Kidney (tissue), 22 donors: ENCODE data around the gene GLG1. TPM values are rescaled to one million over a fixed set of nuclear protein-coding genes. Genes with fewer than 3 reads are reported as not detected.
"Not testable (repeated sequence)": the region's sequence is repeated elsewhere in the genome, so short reads cannot be mapped to it uniquely, and the experiment has no call there.

ENCODE experiments used
- DNase-seq, 5 donors: peaks; one replicate each; pipeline ENCODE4 v3.0.0-alpha.2; 2013 to 2020
- FAIRE-seq: peaks from 2 replicates; lab custom pipeline; 2012; peaks lifted over from hg19 to GRCh38; lab: Jason Lieb, UNC
- H3K27ac ChIP-seq, 2 donors: one replicate each; pipeline ENCODE4 v1.7.0; 2013; ENCODE audit warnings: low read depth in 2 of 2, low read length in 2 of 2, inconsistent platforms in 1 of 2
- H3K27me3 ChIP-seq: one replicate; pipeline ENCODE4 v1.7.1; 2013; ENCODE audit warnings: low read length, inconsistent platforms; ENCODE audit not compliant: control insufficient read depth, insufficient read depth
- H3K36me3 ChIP-seq, 3 donors: one replicate each; pipeline versions ENCODE4 v1.7.0 to v1.7.1; 2013; ENCODE audit warnings: low read length in 3 of 3, control low read depth in 1 of 3, inconsistent platforms in 1 of 3; ENCODE audit not compliant: insufficient read depth in 3 of 3, control insufficient read depth in 2 of 3
- H3K4me1 ChIP-seq, 3 donors: one replicate each; pipeline versions ENCODE4 v1.7.0 to v1.7.1; 2013; ENCODE audit warnings: low read length in 3 of 3, inconsistent platforms in 1 of 3, low read depth in 1 of 3; ENCODE audit not compliant: control insufficient read depth in 2 of 3, insufficient read depth in 2 of 3
- H3K4me3 ChIP-seq, 3 donors: one replicate each; pipeline versions ENCODE4 v1.7.0 to v1.8.1; 2013; ENCODE audit warnings: low read length in 3 of 3, control low read depth in 1 of 3, inconsistent platforms in 1 of 3
- H3K9ac ChIP-seq, 3 donors: one replicate each; pipeline versions ENCODE4 v1.7.0 to v1.7.1; 2013; ENCODE audit warnings: low read length in 3 of 3, control low read depth in 1 of 3, inconsistent platforms in 1 of 3
- H3K9me3 ChIP-seq, 3 donors: one replicate each; pipeline versions ENCODE4 v1.7.0 to v1.7.1; 2013; ENCODE audit warnings: low read length in 3 of 3, control low read depth in 1 of 3, inconsistent platforms in 1 of 3; ENCODE audit not compliant: control insufficient read depth in 2 of 3, insufficient read depth in 1 of 3
- intact Hi-C: fragments of 100-400 bp; cut with DNase I; formaldehyde crosslinking; loops from one replicate; pipeline ENCODE4 v1.11.1; 2022
- long read RNA-seq, 10 donors: library from polyadenylated mRNA in 1 of 10; unstranded in 1 of 10; transcript quantifications; one replicate each; pipeline ENCODE4 v2.0.0 and lab custom pipeline, GENCODE V29; 2021 to 2026
- polyA plus RNA-seq: library from polyadenylated mRNA; stranded (reverse); fragments of 350-450 nt; fragmentation: Illumina TruSeq; extraction: RNeasy Lipid Tissue Mini Kit (QIAGEN cat#74804); gene quantifications from one replicate; pipeline ENCODE4 v1.2.3, GENCODE V29; 2014; ENCODE audit warnings: low read depth, low replicate concordance; ENCODE audit not compliant: insufficient read depth
- total RNA-seq: library from RNA; stranded (reverse); fragmentation: NEBNext Ultra II Directional; extraction: Animal tissue kit (Norgen Biotek cat#: 25700); gene quantifications from one replicate; pipeline ENCODE4 v1.2.1, GENCODE V29; 2021
- TF ChIP-seq, protein P1 (sequence below): IDR thresholded peaks from 3 replicates; pipeline ENCODE4 v1.5.1; 2012; ENCODE audit warnings: mild to moderate bottlenecking, moderate library complexity, borderline replicate concordance; ENCODE audit not compliant: insufficient read depth; ENCODE audit errors: extremely low read depth
- donor health status: control.
- donor health status: control.
- donor health status: control.
- donor health status: control.
- donor health status: control.
- donor health status: DM: yes; HTN: yes; CAD: no.
- donor health status: Normal renal cell carcinoma (clear cell type).

GLG1 gene
- total RNA-seq (167 TPM), polyA plus RNA-seq (58.8 TPM)
- long read RNA-seq, donor 1, full-length matches to known transcripts, result 11 of 16 reads
- long read RNA-seq, donor 1, partial matches to known transcripts, result 5 of 16 reads
- long read RNA-seq, donor 1, other reads (novel, unspliced or antisense), result 0 of 16 reads
- long read RNA-seq, donor 2, full-length matches to known transcripts, result 14 of 14 reads
- long read RNA-seq, donor 2, partial matches to known transcripts, result 0 of 14 reads
- long read RNA-seq, donor 2, other reads (novel, unspliced or antisense), result 0 of 14 reads
- long read RNA-seq, donor 3, full-length matches to known transcripts, result 27 of 27 reads
- long read RNA-seq, donor 3, partial matches to known transcripts, result 0 of 27 reads
- long read RNA-seq, donor 3, other reads (novel, unspliced or antisense), result 0 of 27 reads
- long read RNA-seq, donor 4, full-length matches to known transcripts, result 14 of 14 reads
- long read RNA-seq, donor 4, partial matches to known transcripts, result 0 of 14 reads
- long read RNA-seq, donor 4, other reads (novel, unspliced or antisense), result 0 of 14 reads
- long read RNA-seq, donor 5, full-length matches to known transcripts, result 4 of 4 reads
- long read RNA-seq, donor 5, partial matches to known transcripts, result 0 of 4 reads
- long read RNA-seq, donor 5, other reads (novel, unspliced or antisense), result 0 of 4 reads
- long read RNA-seq, donor 6, full-length matches to known transcripts, result 5 of 5 reads
- long read RNA-seq, donor 6, partial matches to known transcripts, result 0 of 5 reads
- long read RNA-seq, donor 6, other reads (novel, unspliced or antisense), result 0 of 5 reads
- long read RNA-seq, donor 7, full-length matches to known transcripts, result 139 of 207 reads
- long read RNA-seq, donor 7, partial matches to known transcripts, result 28 of 207 reads
- long read RNA-seq, donor 7, other reads (novel, unspliced or antisense), result 40 of 207 reads
- long read RNA-seq, donor 8, full-length matches to known transcripts, result 12 of 12 reads
- long read RNA-seq, donor 8, partial matches to known transcripts, result 0 of 12 reads
- long read RNA-seq, donor 8, other reads (novel, unspliced or antisense), result 0 of 12 reads
- long read RNA-seq, donor 9, full-length matches to known transcripts, result 2 of 2 reads
- long read RNA-seq, donor 9, partial matches to known transcripts, result 0 of 2 reads
- long read RNA-seq, donor 9, other reads (novel, unspliced or antisense), result 0 of 2 reads
- long read RNA-seq, donor 10, full-length matches to known transcripts, result 13 of 13 reads
- long read RNA-seq, donor 10, partial matches to known transcripts, result 0 of 13 reads
- long read RNA-seq, donor 10, other reads (novel, unspliced or antisense), result 0 of 13 reads

DNA sequence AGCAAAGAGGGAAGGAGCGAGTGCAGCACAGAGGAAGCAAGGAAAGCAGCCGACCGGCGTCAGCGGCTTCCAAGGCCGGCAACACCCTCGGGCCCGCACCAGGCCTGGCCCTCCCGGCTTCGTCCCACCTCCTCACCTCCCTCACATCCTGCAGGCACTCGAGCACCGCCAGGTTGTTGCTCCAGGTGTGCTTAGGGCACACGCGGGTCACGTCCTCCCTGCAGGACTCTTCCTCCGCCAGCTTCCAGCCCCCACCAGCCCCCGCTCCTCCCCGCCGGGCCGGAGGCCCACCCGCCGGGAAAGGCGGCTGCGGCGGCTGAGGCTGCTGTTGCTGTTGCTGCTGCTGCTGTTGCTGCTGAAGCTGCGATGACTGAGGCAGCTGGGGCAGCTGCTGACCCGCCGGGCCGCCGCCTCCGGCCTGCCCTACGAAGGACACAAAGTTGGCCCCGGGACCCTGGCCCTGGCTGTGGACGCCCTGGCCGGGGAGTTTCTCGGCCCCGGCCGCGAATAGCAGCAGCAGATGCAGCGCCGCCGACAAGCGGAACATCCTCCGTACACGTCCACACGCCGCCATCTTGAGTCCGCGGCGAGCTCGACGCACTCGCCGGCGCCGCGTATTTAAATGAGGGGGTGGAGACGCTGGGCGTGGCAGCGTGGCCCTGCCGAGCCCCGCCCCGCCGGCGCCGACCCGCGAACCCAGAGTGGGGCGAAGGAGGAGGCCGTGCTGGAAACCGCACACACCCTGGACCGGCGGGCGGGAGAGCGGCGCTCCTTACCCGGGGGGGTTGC is at the start of gene GLG1:
GLG1 (minus strand) TSS at position 594 of the 789 bp plus-strand sequence; CDS start at position 574, 20 bp downstream.
- H3K9ac ChIP-seq, result peak within 1 kb of the TSS; percentile 58 to 93 (median 83)
- peak within 1 kb of the TSS; percentile 87 to 90 for H3K27ac ChIP-seq
- H3K9me3 ChIP-seq, result no peaks in the 10 kb centered on the region
- H3K4me1 ChIP-seq, result peaks cover 0 to 11% (median 5%) of the 10 kb centered on the region in 3 donors
- intact Hi-C loops, result no loop called here
- H3K36me3 ChIP-seq, result no peaks in the 10 kb centered on the region
- peak; percentile 92 to 97 (median 96) for DNase-seq
- peak within 1 kb of the TSS; percentile 83 to 87 (median 86) for H3K4me3 ChIP-seq
- FAIRE-seq, result no peak
- H3K27me3 ChIP-seq, result no peaks in the 10 kb centered on the region
- TF ChIP-seq, protein P1, sequence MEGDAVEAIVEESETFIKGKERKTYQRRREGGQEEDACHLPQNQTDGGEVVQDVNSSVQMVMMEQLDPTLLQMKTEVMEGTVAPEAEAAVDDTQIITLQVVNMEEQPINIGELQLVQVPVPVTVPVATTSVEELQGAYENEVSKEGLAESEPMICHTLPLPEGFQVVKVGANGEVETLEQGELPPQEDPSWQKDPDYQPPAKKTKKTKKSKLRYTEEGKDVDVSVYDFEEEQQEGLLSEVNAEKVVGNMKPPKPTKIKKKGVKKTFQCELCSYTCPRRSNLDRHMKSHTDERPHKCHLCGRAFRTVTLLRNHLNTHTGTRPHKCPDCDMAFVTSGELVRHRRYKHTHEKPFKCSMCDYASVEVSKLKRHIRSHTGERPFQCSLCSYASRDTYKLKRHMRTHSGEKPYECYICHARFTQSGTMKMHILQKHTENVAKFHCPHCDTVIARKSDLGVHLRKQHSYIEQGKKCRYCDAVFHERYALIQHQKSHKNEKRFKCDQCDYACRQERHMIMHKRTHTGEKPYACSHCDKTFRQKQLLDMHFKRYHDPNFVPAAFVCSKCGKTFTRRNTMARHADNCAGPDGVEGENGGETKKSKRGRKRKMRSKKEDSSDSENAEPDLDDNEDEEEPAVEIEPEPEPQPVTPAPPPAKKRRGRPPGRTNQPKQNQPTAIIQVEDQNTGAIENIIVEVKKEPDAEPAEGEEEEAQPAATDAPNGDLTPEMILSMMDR, result no peak

DNA sequence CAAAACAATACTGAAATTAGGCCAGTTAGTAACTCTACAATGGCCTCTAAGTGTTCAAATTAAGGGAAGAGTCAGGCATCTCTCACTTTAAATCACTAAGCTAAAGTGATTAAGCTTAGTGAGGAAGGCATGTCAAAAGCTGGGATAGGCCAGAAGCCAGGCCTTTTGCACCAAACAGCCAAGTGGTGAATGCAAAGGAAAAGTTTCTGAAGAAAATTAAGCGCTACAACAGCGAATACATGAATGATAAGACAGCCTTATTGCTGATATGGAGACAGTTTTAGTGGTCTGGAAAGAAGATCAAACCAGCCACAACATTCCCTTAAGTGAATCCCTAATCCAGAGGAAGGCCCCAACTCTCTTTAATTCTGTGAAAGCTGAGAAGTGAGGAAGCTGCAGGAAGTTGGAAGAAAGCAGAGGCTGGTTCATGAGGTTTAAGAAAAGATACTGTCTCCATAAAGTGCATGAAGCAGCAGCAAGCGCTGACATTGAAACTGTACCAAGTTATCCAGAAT is 47.7 kb upstream of the GLG1 start:
- Histone ChIP-seq H3K36me3 (peaks cover 3 to 14% (median 4%) of the 10 kb centered on the region in 3 donors), H3K9ac (no peak overlapping the region), H3K27me3 (no peaks in the 10 kb centered on the region), H3K9me3 (no peaks in the 10 kb centered on the region), H3K27ac (no peak overlapping the region), H3K4me3 (no peak overlapping the region), H3K4me1 (no peaks in the 10 kb centered on the region)
- FAIRE-seq (no peak), DNase-seq (no peak)
- TF ChIP-seq, protein P1, result no peak
- intact Hi-C loops, result no loop called here

DNA sequence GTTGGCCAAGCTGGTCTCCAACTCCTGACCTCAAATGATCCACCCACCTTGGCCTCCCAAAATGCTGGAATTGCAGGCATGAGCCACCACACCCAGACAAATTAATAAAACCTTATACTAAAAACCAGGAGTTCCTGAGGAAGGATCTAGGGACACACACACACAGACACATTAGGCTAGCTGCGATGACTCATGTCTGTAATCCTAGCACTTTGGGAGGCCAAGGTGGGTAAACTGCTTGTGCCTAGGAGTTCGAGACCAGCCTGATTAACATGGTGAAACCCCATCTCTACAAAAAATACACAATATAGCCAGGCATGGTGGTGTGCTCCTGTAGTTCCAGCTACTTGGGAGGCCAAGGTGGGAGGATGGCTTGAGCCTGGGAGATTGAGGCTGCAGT is 46.0 kb upstream of the GLG1 start:
- H3K27me3 ChIP-seq, intact Hi-C loops, DNase-seq, H3K4me1 ChIP-seq, H3K27ac ChIP-seq, H3K9ac ChIP-seq, FAIRE-seq, H3K4me3 ChIP-seq, H3K9me3 ChIP-seq: not testable (repeated sequence)
- peaks cover 2 to 20% (median 4%) of the 10 kb centered on the region in 3 donors for H3K36me3 ChIP-seq
